ENCODE data around the gene NQO1. TPM values are rescaled to one million over a fixed set of nuclear protein-coding genes. Genes with fewer than 3 reads are reported as not detected.

NQO1 gene
- total RNA-seq, 2 experiments from 2014 or later: 31.2 to 35.6 TPM

DNA sequence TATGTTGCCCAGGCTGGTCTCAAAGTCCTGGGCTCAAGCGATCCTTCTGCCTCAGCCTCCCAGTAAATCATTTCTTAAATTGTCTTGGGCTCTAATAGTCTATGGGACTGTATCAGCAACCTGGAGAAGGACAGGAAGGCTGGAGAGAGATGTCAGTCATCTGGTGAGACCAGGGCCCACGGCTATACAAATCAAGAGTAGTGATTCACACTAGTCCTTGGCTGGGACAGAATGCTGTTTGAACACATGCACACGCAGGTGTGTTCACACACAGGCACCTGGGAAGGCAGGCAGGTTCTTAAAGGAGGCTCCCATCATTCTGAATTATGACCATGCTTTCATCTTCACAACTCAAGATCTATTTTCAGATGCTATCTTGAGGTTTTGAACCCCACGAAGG, 14.1 kb downstream of the NQO1 start:
- DNase-seq: no peak
- CTCF ChIA-PET: interaction anchor here (6.8 kb wide), 1 partner anchor 42 kb away, joined by 70 read pairs; the partner anchor contains the start of gene NOB1
- Mint-ChIP-seq H3K9me3 (no peaks in the 10 kb centered on the region), H3K4me3 (no peak overlapping the region), H3K27ac (no peak overlapping the region), H3K36me3 (ENCODE audit: low read depth) (peaks cover 29% of the 10 kb centered on the region), H3K27me3 (no peaks in the 10 kb centered on the region), H3K4me1 (peaks cover 3% of the 10 kb centered on the region)
- POLR2A ChIA-PET: no interaction called here

DNA sequence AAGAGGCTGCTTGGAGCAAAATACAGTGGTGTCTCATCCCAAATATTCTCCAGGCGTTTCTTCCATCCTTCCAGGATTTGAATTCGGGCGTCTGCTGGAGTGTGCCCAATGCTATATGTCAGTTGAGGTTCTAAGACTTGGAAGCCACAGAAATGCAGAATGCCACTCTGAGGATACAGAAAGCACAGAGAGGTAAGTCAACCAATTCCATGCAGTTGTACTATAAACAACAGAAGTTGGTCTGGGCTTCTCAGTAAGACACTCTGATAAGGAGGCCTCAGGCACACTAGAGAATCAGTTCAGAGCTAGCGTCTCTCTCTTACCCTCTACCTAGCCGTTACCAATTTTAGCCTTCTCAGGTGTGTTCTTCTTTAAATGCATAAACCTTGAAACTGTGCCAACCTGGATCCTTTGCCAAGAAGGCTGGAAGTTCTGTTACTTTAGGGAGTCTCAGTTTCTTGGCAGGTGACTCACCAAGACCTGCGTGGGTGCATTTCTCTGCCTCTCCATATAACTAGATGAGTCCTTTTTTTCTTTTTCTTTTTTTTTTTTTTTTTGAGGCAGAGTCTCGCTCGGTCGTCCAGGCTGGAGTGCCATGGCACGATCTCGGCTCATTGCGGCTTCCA, 15.1 kb downstream of the NQO1 start:
- H3K9me3 Mint-ChIP-seq: no peaks in the 10 kb centered on the region

DNA sequence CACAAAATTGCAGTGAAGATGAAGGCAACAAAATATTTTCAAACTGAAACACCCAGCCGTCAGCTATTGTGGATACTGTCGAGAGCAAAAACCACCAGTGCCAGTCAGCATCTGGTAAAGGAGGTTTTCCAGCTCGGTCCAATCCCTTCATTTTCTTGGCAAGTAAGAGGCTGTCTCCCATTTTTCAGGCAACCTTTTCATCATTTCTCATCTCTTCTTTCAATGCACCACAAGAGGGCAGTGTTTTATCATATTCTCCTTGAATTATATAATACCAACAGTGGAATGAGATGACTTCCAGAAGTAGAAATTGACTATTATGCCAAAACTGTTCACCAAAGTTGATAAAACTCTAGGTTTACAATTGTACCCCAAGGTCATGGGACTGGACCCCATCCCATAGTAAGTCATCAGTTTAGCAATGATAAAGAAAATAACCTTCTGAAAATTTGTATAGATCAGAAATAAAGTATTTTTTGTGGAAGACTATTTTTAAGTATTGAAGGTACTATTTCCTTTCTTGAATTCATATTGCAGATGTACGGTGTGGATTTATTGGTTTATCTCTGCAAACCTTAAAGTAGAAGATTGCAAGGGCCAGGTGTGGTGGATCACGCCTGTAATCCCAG, 16.8 kb downstream of the NQO1 start:
- Mint-ChIP-seq H3K36me3 (ENCODE audit: low read depth) (peaks cover 22% of the 10 kb centered on the region), H3K27me3 (no peaks in the 10 kb centered on the region), H3K27ac (no peak overlapping the region), H3K4me1 (peaks cover 3% of the 10 kb centered on the region), H3K9me3 (no peaks in the 10 kb centered on the region), H3K4me3 (no peak overlapping the region)
- CTCF ChIA-PET: interaction anchor here (0.7 to 6.8 kb wide), 19 partner anchors 8 to 313 kb away, joined by 3 to 70 read pairs (median 4); partner anchors contain the start of genes NOB1 and NQO1
- POLR2A ChIA-PET: interaction anchor here (2.6 kb wide), 1 partner anchor 45 kb away, joined by 12 read pairs; the partner anchor contains the start of gene NOB1
- no peak for DNase-seq

More for the DNA sequence above, 15.1 kb downstream of the NQO1 start:
- no peak for DNase-seq
- H3K36me3 Mint-ChIP-seq (ENCODE audit: low read depth): peaks cover 26% of the 10 kb centered on the region
- H3K27me3 Mint-ChIP-seq: no peaks in the 10 kb centered on the region
- H3K27ac Mint-ChIP-seq: no peak overlapping the region
- POLR2A ChIA-PET: interaction anchor here (1.0 to 2.6 kb wide), 2 partner anchors 15 to 43 kb away, joined by 4 to 12 read pairs; partner anchors contain the start of genes NOB1 and NQO1
- CTCF ChIA-PET: interaction anchor here (1.5 to 6.8 kb wide), 2 partner anchors 43 to 219 kb away, joined by 4 to 70 read pairs; partner anchors contain the start of gene NOB1
- no peak overlapping the region for H3K4me3 Mint-ChIP-seq
- peaks cover 3% of the 10 kb centered on the region for H3K4me1 Mint-ChIP-seq

DNA sequence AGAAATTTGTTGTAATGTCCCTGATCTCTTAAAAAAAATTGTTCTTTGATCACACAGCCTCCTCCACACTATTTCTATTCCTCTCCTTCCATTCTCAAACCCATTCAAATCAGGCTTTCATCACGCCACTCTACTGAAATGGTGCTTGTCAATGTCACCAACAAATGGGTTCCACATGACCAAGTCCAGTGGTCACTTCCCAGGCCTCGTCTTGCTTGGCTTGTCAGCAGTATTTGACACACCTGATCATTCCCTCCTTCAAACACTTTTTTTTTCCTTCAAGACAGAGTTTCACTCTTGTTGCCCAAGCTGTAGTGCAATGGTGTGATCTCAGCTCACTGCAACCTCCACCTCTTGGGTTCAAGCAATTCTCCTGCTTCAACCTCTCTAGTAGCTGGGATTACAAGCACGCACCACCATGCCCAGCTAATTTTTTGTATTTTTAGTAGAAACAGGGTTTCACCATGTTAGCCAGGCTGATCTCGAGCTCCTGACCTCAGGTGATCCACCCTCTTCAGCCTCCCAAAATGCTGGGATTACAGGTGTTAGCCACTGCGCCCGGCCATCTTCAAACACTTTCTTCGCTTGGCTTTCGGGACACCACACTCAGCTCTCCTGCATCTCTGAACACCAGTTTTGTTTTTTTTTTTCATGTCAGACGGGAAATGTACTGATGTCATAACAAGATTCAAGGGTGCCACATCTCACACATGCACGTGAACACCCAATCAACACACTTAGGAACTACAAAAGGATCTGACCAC, 18.3 kb downstream of the NQO1 start:
- Mint-ChIP-seq H3K27me3 (no peaks in the 10 kb centered on the region), H3K9me3 (no peaks in the 10 kb centered on the region), H3K27ac (no peak overlapping the region), H3K36me3 (ENCODE audit: low read depth) (peaks cover 22% of the 10 kb centered on the region), H3K4me1 (peaks cover 3% of the 10 kb centered on the region), H3K4me3 (no peak overlapping the region)
- ChIA-PET CTCF (interaction anchor here (0.8 to 6.8 kb wide), 13 partner anchors 8 to 312 kb away, joined by 3 to 70 read pairs (median 5); partner anchors contain the start of genes NOB1 and NQO1), POLR2A (interaction anchor here (1.3 kb wide), 1 partner anchor 18 kb away, joined by 4 read pairs; the partner anchor contains the start of gene NQO1)
- no peak for DNase-seq

DNA sequence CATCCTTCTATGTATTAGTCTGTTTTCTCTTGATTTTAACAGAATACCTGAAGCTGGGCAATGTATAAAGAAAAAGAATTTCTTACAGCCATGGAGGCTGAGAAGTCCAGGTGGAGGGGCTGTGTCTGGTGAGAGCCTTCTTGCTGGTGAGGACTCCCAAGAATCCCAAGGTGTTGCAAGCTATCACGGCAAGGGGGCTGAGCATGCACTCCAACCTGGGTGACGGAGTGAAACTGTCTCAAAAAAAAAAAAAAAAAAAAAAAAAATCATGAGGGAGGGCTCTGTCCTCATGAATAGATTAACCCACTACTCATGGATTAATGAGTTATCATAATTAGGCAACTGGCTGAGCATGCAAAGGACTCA, 19.4 kb downstream of the NQO1 start:
- no peak for DNase-seq
- peaks cover 3% of the 10 kb centered on the region for H3K4me1 Mint-ChIP-seq
- H3K9me3 Mint-ChIP-seq: no peaks in the 10 kb centered on the region
- H3K27me3 Mint-ChIP-seq: no peaks in the 10 kb centered on the region
- CTCF ChIA-PET: interaction anchor here (1.2 to 6.8 kb wide), 4 partner anchors 29 to 311 kb away, joined by 3 to 70 read pairs (median 4); partner anchors contain the start of gene NOB1
- POLR2A ChIA-PET: no interaction called here
- peaks cover 18% of the 10 kb centered on the region for H3K36me3 Mint-ChIP-seq (ENCODE audit: low read depth)
- no peak overlapping the region for H3K4me3 Mint-ChIP-seq
- H3K27ac Mint-ChIP-seq: no peak overlapping the region

DNA sequence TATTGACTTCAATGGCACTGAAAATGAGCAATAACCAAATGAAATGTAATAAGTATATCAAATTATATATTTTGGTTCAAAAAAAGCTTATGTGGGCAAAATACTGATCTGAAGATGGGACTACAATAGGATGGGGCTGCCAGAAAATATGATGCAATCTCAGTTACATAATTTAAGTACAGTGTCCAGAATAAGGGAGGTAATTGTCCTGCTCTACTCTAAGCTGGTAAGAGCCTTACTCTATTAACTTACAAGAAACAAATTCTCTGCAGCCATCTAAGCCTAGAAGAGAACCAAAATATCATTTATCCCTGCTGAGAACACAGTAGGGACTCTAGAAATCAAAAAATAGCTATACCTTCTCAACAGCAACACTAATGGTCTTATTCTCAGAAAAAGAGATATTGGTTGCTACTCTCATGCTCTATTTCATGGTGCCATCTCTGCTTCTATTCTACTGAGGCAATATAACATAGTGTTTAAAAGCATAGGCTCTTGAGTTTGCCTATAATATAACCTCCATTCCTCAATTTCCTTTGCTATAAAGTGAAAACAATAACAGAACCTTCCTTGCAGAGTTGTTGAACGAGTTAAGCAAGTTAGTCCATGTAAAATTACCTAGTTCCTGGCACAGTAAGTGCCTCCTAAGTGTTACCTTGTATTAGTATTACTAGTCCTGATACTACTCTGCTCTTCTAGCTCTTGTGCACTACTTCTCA, 19.9 kb downstream of the NQO1 start:
- peaks cover 17% of the 10 kb centered on the region for H3K36me3 Mint-ChIP-seq (ENCODE audit: low read depth)
- no peak overlapping the region for H3K4me3 Mint-ChIP-seq
- H3K9me3 Mint-ChIP-seq: no peaks in the 10 kb centered on the region
- DNase-seq: no peak
- CTCF ChIA-PET: interaction anchor here (1.2 to 6.8 kb wide), 4 partner anchors 29 to 310 kb away, joined by 3 to 70 read pairs (median 4); partner anchors contain the start of gene NOB1
- peaks cover 3% of the 10 kb centered on the region for H3K4me1 Mint-ChIP-seq
- POLR2A ChIA-PET: no interaction called here
- no peaks in the 10 kb centered on the region for H3K27me3 Mint-ChIP-seq
- no peak overlapping the region for H3K27ac Mint-ChIP-seq

DNA sequence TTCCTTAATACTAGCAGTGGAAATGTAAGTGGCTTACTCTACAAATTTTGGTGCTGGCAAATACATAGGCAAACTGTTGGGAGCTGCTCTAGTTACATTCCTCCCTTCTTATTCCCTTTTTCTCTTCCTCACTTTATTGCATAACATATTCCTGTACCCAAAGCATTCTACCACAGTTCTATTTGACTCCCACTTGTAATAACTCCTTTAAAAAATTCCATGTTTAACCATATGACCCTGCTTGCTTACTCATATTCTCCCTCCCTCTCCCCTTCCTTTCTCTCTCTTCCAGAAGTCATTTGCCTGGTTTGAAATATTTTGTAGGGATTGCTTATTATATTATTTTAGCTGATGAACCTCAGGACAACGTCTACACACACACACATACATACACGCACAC, 22.7 kb downstream of the NQO1 start:
- Mint-ChIP-seq H3K36me3 (ENCODE audit: low read depth) (peaks cover 6% of the 10 kb centered on the region), H3K27me3 (no peaks in the 10 kb centered on the region), H3K4me1 (no peaks in the 10 kb centered on the region), H3K4me3 (no peak overlapping the region), H3K9me3 (no peaks in the 10 kb centered on the region), H3K27ac (no peak overlapping the region)
- POLR2A ChIA-PET: interaction anchor here (1.2 kb wide), 1 partner anchor 51 kb away, joined by 6 read pairs; the partner anchor contains the start of gene NOB1
- CTCF ChIA-PET: interaction anchor here (1.2 to 3.0 kb wide), 2 partner anchors 51 to 227 kb away, joined by 4 to 23 read pairs; partner anchors contain the start of gene NOB1
- DNase-seq: no peak

DNA sequence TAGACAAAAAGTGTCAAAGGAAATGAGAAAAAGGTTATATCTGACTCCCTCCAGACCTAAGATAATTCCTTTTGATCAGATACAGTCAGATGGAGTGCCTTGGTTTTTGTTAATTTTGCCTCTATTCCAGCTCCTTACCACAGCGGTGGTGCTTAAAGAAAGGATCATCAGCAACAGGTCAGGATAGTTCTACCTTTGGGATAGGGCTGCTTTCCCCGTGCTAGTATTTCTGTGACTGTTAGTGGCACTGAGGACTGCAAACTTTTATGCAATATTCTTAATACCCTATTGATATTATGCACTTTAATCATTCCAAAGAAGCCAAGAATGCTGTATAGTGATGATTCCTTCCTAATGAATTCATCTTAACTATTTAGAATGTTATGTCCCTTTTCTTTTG, 24.5 kb downstream of the NQO1 start:
- CTCF ChIA-PET: interaction anchor here (3.0 kb wide), 1 partner anchor 53 kb away, joined by 23 read pairs; the partner anchor contains the start of gene NOB1
- POLR2A ChIA-PET: no interaction called here
- no peaks in the 10 kb centered on the region for H3K4me1 Mint-ChIP-seq
- H3K36me3 Mint-ChIP-seq (ENCODE audit: low read depth): peaks cover 3% of the 10 kb centered on the region
- H3K27ac Mint-ChIP-seq: no peak overlapping the region
- H3K4me3 Mint-ChIP-seq: no peak overlapping the region
- no peak for DNase-seq
- H3K9me3 Mint-ChIP-seq: no peaks in the 10 kb centered on the region
- no peaks in the 10 kb centered on the region for H3K27me3 Mint-ChIP-seq

DNA sequence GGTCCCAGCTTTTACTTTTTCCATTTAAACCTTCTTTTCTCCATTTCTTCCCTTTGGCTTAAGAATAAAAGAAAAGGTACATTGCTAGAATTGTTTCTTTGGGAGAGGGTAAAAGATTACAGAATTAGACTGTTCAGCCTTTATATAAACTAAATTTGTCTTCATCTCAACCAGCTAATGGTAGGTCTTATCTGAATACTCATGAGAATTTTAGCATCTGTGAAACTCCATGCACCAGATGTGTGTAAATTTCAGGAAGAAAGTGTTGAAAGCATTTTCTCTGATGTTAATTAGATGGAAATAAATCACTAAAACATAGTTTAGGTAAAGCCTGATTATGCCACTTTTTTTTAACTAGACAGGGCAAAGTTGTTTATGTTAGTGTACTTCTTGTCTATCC, 24.9 kb downstream of the NQO1 start:
- no peaks in the 10 kb centered on the region for H3K9me3 Mint-ChIP-seq
- peaks cover 3% of the 10 kb centered on the region for H3K36me3 Mint-ChIP-seq (ENCODE audit: low read depth)
- no peak overlapping the region for H3K27ac Mint-ChIP-seq
- no peak overlapping the region for H3K4me3 Mint-ChIP-seq
- POLR2A ChIA-PET: no interaction called here
- no peaks in the 10 kb centered on the region for H3K4me1 Mint-ChIP-seq
- CTCF ChIA-PET: no interaction called here
- H3K27me3 Mint-ChIP-seq: no peaks in the 10 kb centered on the region
- no peak for DNase-seq

DNA sequence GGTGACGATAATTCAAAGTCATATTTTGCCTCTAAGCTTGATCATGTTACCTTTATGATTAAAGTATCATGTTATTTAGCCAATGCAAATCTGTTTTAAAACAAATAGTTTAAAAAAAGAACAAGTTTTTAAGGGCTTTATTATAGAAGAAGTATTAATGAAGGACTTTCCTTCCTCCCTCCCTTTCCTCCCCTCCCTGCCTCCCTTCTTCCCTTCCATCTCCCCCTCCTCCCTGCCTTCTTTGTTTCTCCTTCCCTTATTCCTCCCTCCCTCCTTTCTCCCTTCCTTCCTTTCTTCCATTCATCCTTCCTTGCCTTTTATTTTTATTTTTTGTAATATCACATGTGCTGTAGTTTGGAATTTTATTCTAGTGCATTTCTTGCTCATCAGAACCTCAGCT, 26.4 kb downstream of the NQO1 start:
- no peak for DNase-seq
- ChIA-PET CTCF (interaction anchor here (0.8 to 1.5 kb wide), 4 partner anchors 9 to 304 kb away, joined by 3 to 4 read pairs (median 4); partner anchors contain the start of gene NOB1), POLR2A (interaction anchor here (1.3 kb wide), 1 partner anchor 10 kb away, joined by 3 read pairs; no protein-coding TSS in a partner anchor)
- Mint-ChIP-seq H3K4me3 (no peak overlapping the region), H3K27ac (no peak overlapping the region), H3K36me3 (ENCODE audit: low read depth) (peaks cover 12% of the 10 kb centered on the region), H3K27me3 (no peaks in the 10 kb centered on the region), H3K9me3 (no peaks in the 10 kb centered on the region), H3K4me1 (no peaks in the 10 kb centered on the region)

DNA sequence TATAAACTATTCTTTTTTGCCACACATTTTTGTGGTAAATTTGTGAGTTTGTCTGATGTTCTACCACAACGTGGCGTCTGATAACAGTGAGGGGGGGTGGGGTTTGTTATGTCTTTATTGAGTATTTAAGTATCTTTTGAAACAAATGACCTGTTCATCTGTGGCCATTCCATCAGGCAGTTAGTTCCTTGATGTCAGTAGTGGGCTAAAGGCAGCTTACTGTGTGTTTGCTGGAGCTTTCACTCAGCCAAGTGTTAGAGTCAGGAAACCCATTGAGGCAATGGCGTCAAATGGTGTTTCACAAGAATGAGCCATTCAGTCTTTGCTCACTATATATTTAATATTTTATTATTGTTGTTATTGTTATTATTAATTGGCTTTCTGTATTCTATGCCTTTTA, 28.0 kb downstream of the NQO1 start:
- H3K4me1 Mint-ChIP-seq: no peaks in the 10 kb centered on the region
- H3K27ac Mint-ChIP-seq: no peak overlapping the region
- H3K27me3 Mint-ChIP-seq: no peaks in the 10 kb centered on the region
- no peak overlapping the region for H3K4me3 Mint-ChIP-seq
- POLR2A ChIA-PET: no interaction called here
- H3K9me3 Mint-ChIP-seq: no peaks in the 10 kb centered on the region
- DNase-seq: no peak
- peaks cover 18% of the 10 kb centered on the region for H3K36me3 Mint-ChIP-seq (ENCODE audit: low read depth)
- CTCF ChIA-PET: interaction anchor here (0.7 to 1.0 kb wide), 2 partner anchors 11 to 41 kb away, joined by 3 read pairs; no protein-coding TSS in a partner anchor

DNA sequence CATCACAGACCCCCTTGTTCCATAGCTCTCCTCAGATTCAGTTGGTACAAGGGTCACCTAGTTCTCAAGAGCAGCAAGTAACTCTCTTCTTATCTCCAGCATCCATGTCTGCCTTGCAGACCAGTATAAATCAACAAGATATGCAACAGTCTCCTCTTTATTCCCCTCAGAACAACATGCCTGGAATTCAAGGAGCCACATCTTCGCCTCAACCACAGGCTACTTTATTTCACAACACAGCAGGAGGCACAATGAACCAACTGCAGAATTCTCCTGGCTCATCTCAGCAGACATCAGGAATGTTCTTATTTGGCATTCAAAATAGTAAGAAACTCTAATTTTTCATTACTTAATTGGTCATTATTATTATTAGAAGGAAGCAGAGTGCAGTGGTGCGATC, 32.4 kb downstream of the NQO1 start:
- H3K4me1 Mint-ChIP-seq: peaks cover 7% of the 10 kb centered on the region
- CTCF ChIA-PET: interaction anchor here (0.9 to 1.4 kb wide), 2 partner anchors 61 to 144 kb away, joined by 4 read pairs; partner anchors contain the start of gene NOB1
- no peaks in the 10 kb centered on the region for H3K9me3 Mint-ChIP-seq
- no peak for DNase-seq
- H3K27ac Mint-ChIP-seq: no peak overlapping the region
- POLR2A ChIA-PET: no interaction called here
- H3K4me3 Mint-ChIP-seq: no peak overlapping the region
- peaks cover 39% of the 10 kb centered on the region for H3K36me3 Mint-ChIP-seq (ENCODE audit: low read depth)
- no peaks in the 10 kb centered on the region for H3K27me3 Mint-ChIP-seq

Data from activated CD4-positive, alpha-beta memory T cell treated with anti-CD3 and anti-CD28 coated beads, Interleukin-2, amount 10 ng/mL, durations not matched to agents 7 days and 5 days (primary cell).